GM12873 (cell line): ENCODE measurements around the gene NFAT5.

Source experiments
- CTCF ChIP-seq: IDR thresholded peaks from 2 replicates; pipeline ENCODE4 v1.5.1; 2012; ENCODE audit warnings: low read depth, mild to moderate bottlenecking, moderate library complexity, low read length, control low read depth; ENCODE audit not compliant: insufficient read depth; ENCODE audit errors: missing control alignments

The NFAT5 gene

GRCh38 chr16:69703638-69704037, 137.9 kb downstream of the NFAT5 start:
- TF ChIP-seq CTCF, result no peak

GRCh38 chr16:69706256-69706974, 140.6 kb downstream of the NFAT5 start:
- no peak for TF ChIP-seq CTCF

GRCh38 chr16:69706975-69707340, 141.2 kb downstream of the NFAT5 start:
- TF ChIP-seq CTCF, result no peak

GRCh38 chr16:69707920-69708683, 142.3 kb downstream of the NFAT5 start:
- TF ChIP-seq CTCF, result no peak

GRCh38 chr16:69709456-69710084, 143.8 kb downstream of the NFAT5 start:
- TF ChIP-seq CTCF, result peak; percentile 59

GRCh38 chr16:69711115-69711740, 145.5 kb downstream of the NFAT5 start:
- TF ChIP-seq CTCF, result no peak

- no peak for TF ChIP-seq CTCF
Measured at GRCh38 chr16:69712277-69712676, 146.5 kb downstream of the NFAT5 start.
